D721Med (cell line): ENCODE measurements around the gene AUTS2.

ENCODE experiments used
- DNase-seq: peaks from one replicate; pipeline ENCODE4 v3.0.0; 2011; ENCODE audit warnings: low spot score; ENCODE audit not compliant: insufficient read length
- FAIRE-seq: peaks from 2 replicates; lab custom pipeline; 2011; peaks lifted over from hg19 to GRCh38; lab: Jason Lieb, UNC
- TF ChIP-seq, protein P1 (sequence below): IDR thresholded peaks from 2 replicates; pipeline ENCODE4 v1.5.1; 2012; ENCODE audit warnings: mild to moderate bottlenecking, control low read depth; ENCODE audit not compliant: insufficient read depth; ENCODE audit errors: missing control alignments

Gene AUTS2

DNA sequence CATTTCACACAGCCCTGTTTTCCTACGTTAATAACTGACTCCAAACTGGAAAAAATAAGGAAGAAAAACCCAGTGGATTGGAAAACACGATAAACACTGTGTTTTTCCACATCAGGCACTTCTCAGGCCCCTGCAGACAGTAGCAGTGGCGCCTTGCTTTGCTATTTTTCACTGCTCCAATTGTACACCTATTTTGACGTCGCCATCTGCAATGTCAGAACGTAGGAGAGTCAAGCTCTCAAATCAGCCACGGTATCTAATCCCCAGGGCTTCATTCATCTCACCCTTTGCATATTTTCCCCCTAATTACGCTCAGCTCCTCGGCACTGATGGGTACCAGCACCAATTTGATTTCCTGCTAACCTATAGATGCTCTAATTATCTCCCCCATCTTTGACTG lies 1195.5 kb downstream of the AUTS2 start:
- TF ChIP-seq, protein P1, sequence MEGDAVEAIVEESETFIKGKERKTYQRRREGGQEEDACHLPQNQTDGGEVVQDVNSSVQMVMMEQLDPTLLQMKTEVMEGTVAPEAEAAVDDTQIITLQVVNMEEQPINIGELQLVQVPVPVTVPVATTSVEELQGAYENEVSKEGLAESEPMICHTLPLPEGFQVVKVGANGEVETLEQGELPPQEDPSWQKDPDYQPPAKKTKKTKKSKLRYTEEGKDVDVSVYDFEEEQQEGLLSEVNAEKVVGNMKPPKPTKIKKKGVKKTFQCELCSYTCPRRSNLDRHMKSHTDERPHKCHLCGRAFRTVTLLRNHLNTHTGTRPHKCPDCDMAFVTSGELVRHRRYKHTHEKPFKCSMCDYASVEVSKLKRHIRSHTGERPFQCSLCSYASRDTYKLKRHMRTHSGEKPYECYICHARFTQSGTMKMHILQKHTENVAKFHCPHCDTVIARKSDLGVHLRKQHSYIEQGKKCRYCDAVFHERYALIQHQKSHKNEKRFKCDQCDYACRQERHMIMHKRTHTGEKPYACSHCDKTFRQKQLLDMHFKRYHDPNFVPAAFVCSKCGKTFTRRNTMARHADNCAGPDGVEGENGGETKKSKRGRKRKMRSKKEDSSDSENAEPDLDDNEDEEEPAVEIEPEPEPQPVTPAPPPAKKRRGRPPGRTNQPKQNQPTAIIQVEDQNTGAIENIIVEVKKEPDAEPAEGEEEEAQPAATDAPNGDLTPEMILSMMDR: no peak
- FAIRE-seq: no peak
- no peak for DNase-seq

DNA sequence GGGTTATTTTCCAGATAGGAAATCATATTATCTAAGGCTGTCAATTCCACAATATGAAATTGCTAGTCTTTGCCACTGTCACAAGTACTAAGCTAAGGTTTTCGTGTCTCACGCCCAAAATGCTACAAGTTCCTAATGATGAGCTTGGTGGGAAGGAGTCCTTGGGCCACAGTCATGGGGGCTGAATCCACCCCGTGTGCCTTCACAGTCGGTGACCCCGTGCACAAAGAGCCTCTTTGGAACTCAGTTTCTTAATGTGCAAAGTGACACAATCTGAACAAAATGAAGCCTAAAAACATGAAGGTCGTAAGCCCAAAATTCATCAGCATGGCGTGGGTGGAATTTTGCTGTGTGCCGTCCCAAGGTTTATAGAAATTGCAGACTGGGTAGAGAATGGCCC lies 1196.7 kb downstream of the AUTS2 start:
- FAIRE-seq: no peak
- TF ChIP-seq, protein P1: no peak
- no peak for DNase-seq

DNA sequence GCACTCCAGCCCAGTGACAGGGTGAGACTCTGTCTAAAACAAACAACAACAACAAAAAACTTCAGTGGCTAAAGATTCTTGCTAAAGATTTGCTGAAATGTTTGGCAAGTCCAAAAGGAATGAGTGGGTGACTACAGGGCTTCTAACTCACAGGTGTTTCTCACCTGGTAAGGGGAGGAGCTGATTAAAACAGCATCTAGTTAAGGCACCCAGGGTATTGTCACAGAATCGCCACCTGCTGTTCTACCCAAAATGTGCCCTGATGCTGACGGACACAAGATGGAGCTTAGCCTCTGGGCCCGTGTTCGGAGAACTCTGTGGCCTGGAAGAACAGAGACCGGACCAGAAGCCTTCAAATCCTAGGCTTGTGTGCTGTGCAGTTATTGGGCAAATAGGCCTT lies 1197.7 kb downstream of the AUTS2 start:
- no peak for FAIRE-seq
- DNase-seq: no peak
- TF ChIP-seq, protein P1: no peak

DNA sequence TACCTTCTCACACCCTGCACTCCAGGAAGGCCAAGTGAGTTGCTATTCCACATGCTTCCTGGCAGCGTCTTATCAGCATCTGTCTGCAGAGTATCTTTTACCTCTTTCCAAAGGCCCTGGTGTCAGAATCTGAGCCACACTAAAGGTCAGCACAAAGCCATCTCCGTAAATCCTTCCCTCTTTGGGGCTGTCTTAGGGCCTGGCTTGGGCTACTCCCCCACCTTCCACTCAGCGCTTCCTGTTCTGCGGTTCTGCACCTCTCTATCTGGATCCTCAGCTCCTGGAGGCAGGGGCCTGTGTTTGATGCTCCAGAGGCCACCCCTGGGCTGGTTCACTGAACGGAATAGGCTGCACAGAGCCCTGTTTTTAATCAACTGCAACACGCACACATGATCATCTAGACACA lies 1198.8 kb downstream of the AUTS2 start:
- FAIRE-seq (no peak), DNase-seq (no peak)
- TF ChIP-seq, protein P1: no peak

DNA sequence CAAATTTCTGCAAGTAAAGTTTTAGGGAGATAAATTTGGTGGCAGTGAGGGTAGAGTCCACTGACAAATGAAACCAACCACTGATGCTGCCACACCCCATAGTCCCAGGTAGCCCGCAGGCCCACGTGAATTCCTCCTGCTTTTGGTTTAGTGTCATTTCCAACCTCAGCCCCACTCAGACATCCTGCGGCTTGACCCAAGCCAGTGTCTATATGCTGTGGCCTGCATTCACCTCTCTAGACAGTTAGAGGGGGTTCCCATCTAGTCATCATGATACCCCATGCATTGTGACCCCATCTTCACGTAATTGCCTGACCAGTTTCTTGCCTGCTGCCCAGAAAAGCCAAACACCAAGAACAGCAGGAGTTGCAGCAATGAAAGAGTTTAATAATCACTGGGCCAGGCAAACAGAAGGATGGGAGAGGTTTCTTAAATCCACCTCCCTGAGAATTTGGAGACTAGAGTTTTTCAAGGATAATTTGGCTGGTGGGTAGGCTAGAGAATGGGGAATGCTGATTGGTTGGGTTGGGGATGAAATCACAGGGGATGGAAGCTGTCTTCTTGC lies 1201.6 kb downstream of the AUTS2 start:
- TF ChIP-seq, protein P1: no peak
- no peak for DNase-seq
- no peak for FAIRE-seq

DNA sequence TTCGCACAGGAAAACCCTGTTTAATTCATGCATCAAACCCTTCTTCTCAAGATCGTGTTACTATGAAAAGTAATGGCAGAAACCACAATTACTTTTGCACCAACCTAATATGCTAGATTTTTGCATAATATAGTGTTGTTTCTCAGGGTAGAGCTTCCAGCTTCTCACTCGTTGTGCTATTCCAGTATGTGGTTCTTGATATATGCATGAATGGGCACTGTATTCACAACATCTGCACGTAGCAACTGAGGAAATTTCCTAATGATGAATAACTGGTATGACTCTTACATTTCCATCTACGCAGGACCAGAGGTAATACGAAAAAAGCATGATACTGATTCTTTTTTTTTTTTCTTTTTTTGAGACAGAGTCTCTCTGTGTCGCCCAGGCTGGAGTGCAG lies 1207.1 kb downstream of the AUTS2 start:
- FAIRE-seq (no peak), DNase-seq (no peak)
- TF ChIP-seq, protein P1: no peak

DNA sequence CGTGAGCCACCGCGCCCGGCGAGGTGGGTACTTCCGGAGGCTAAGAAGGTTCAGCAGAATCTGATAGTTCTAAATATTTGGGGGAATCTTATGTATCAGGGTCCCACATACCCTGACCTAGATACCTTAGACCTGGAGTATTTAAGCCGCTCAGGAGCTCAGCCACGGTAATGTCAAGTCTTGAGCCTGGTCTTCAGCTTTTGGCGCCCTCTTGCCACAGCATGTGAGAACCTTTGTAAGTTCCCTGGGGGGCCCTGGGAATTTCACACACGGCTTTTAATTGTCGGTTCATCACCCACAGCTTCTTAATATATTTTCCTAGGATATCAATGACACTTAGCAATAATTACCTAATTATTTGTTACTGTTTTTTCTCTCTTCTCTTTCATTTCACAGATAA lies 1209.4 kb downstream of the AUTS2 start:
- TF ChIP-seq, protein P1: no peak
- no peak for DNase-seq

More for the DNA sequence above, 1209.4 kb downstream of the AUTS2 start:
- FAIRE-seq: no peak
